Stimulated activated CD4-positive, alpha-beta T cell treated with anti-CD3 and anti-CD28 coated beads, Interleukin-1b, Interleukin-23, amount 100 ng/mL, for 48 hours (primary cell): ENCODE measurements around the gene HHIPL1.

Experiments
- DNase-seq: peaks from one replicate; pipeline ENCODE4 v3.0.0-alpha.2; 2020

HHIPL1 gene

GRCh38 chr14:99718031-99718810 is 73.3 kb downstream of the HHIPL1 start:
- no peak for DNase-seq

- DNase-seq: no peak
Observed at GRCh38 chr14:99718811-99719192, 73.9 kb downstream of the HHIPL1 start.

- no peak for DNase-seq
Observed at GRCh38 chr14:99720941-99721791, 76.2 kb downstream of the HHIPL1 start.

GRCh38 chr14:99721792-99722516 is 77.0 kb downstream of the HHIPL1 start:
- DNase-seq: no peak

- no peak for DNase-seq
Observed at GRCh38 chr14:99722741-99723140, 77.8 kb downstream of the HHIPL1 start.

GRCh38 chr14:99724196-99724891 is 79.4 kb downstream of the HHIPL1 start:
- no peak for DNase-seq

- DNase-seq: no peak
Observed at GRCh38 chr14:99724939-99725773, 80.2 kb downstream of the HHIPL1 start.

- no peak for DNase-seq
Observed at GRCh38 chr14:99725774-99726537, 81.0 kb downstream of the HHIPL1 start.

GRCh38 chr14:99726538-99727095 is 81.7 kb downstream of the HHIPL1 start:
- no peak for DNase-seq

GRCh38 chr14:99727096-99727870 is 82.4 kb downstream of the HHIPL1 start:
- no peak for DNase-seq

- no peak for DNase-seq
Observed at GRCh38 chr14:99728231-99728920, 83.4 kb downstream of the HHIPL1 start.

- no peak for DNase-seq
Observed at GRCh38 chr14:99728981-99729451, 84.1 kb downstream of the HHIPL1 start.
